Measurements from ENCODE around the gene ADAMTS12.

ADAMTS12 gene

GRCh38 chr5:33800241-33800950 is 91.4 kb downstream of the ADAMTS12 start:
- no peak for DNase-seq

GRCh38 chr5:33795496-33795895 is 96.3 kb downstream of the ADAMTS12 start:
- DNase-seq = no peak

- no peak for DNase-seq
These were observed 97.1 kb downstream of the ADAMTS12 start for GRCh38 chr5:33794550-33795181.

GRCh38 chr5:33793836-33794549 is 97.8 kb downstream of the ADAMTS12 start:
- no peak for DNase-seq

GRCh38 chr5:33793276-33793675 is 98.5 kb downstream of the ADAMTS12 start:
- no peak for DNase-seq

GRCh38 chr5:33792559-33792958 is 99.2 kb downstream of the ADAMTS12 start:
- DNase-seq = no peak

- no peak for DNase-seq
These were observed 102.2 kb downstream of the ADAMTS12 start for GRCh38 chr5:33789567-33789957.

- no peak for DNase-seq
These were observed 102.7 kb downstream of the ADAMTS12 start for GRCh38 chr5:33788922-33789566.

- DNase-seq = no peak
These were observed 106.2 kb downstream of the ADAMTS12 start for GRCh38 chr5:33785571-33785970.

GRCh38 chr5:33781286-33781685 is 110.5 kb downstream of the ADAMTS12 start:
- DNase-seq = no peak

- no peak for DNase-seq
These were observed 115.6 kb downstream of the ADAMTS12 start for GRCh38 chr5:33776151-33776660.

GRCh38 chr5:33774341-33774740 is 117.4 kb downstream of the ADAMTS12 start:
- no peak for DNase-seq

- no peak for DNase-seq
These were observed 119.4 kb downstream of the ADAMTS12 start for GRCh38 chr5:33772380-33772897.

- no peak for DNase-seq
These were observed 121.8 kb downstream of the ADAMTS12 start for GRCh38 chr5:33769968-33770367.

GRCh38 chr5:33769196-33769595 is 122.6 kb downstream of the ADAMTS12 start:
- DNase-seq = no peak

- no peak for DNase-seq
These were observed 125.8 kb downstream of the ADAMTS12 start for GRCh38 chr5:33766023-33766422.

GRCh38 chr5:33764786-33765185 is 127.0 kb downstream of the ADAMTS12 start:
- no peak for DNase-seq

- DNase-seq = no peak
These were observed 128.4 kb downstream of the ADAMTS12 start for GRCh38 chr5:33763435-33763834.

- no peak for DNase-seq
These were observed 128.9 kb downstream of the ADAMTS12 start for GRCh38 chr5:33762859-33763258.

- no peak for DNase-seq
These were observed 130.7 kb downstream of the ADAMTS12 start for GRCh38 chr5:33761139-33761538.

GRCh38 chr5:33758737-33759136 is 133.1 kb downstream of the ADAMTS12 start:
- no peak for DNase-seq

- DNase-seq = no peak
These were observed 135.3 kb downstream of the ADAMTS12 start for GRCh38 chr5:33756491-33756890.

- no peak for DNase-seq
These were observed 136.6 kb downstream of the ADAMTS12 start for GRCh38 chr5:33755231-33755630.

All from NCI-H510A (cell line).